A549 treated with Mapracorat at 1 μM for 4 hours (cell line): ENCODE results near the gene SLC6A13. TPM values are rescaled to one million over a fixed set of nuclear protein-coding genes. Genes with fewer than 3 reads are reported as not detected.

ENCODE experiments used
- total RNA-seq: library from RNA; stranded (reverse); fragments of 200-300 nt; extraction: Qiagen RNA extraction; gene quantifications from 5 replicates; pipeline ENCODE4 v1.2.3, GENCODE V29; 2022

The SLC6A13 gene
- 0.17 to 0.36 TPM (median 0.28 TPM) in 5 replicates for total RNA-seq

DNA sequence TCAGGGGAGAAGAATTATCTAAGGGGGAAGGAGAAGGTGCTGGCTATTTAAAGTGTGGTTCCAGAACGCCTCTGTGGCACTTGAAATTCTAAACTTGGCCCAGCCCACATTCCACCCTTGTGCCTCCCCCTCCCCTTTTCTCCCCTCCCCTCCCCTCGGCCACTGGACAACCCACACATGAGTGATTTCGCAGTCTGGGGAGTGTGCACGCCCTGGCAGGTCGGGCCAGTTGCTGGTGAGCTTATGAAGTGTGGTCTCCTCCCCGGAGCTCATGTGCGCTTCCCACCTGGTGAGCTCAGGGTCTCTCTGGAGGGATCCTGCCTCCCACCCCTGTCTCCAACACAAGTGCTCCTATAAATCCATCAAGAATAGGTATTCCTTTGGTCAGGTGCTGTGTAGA, at the start of gene SLC6A13:
SLC6A13 (minus strand) TSS at position 20 of the 400 bp plus-strand sequence. CDS start 2,784 bp downstream, outside the sequence.

DNA sequence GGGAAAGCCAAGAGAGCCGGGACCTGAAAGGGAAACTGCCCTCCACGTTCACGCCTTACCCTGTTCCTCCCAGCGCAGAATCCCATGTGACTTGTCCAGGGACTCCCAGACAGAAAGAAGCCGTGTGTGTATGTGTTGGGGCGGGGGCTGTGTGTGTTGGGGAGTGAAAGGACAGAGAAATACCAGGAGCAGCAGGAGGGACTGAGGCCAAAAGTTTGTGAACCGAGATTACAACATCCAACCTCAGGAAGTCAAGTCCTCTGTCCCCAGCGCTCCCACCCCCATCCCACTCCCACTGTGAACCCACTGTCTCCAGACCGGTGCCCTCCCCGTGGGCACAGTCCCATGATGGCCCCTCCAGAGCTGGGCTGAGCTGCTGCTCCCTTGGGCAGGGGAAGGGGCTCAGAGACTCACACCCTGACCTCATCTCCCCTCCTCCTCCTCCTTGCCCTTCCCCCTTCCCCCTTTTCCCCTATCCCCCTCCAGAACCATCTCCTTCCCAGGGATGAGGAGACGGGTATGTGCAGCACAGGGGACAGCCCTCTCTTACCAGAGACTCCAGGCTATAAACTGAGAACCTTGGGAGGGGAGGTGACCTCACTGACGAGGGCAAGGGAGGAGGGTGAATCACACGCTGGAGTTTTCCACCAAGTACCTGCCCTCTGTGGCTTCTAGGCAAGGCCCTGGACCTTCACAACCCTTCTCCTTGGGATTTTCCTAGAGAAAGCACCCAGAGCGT, 48.5 kb downstream of the SLC6A13 start, which contains the start of gene SLC6A12:
SLC6A12 (minus strand) TSS at position 155 of the 739 bp plus-strand sequence. CDS start 4,171 bp downstream, outside the sequence.

Other genes with a start within 250 kb of the SLC6A13 start
- 0.02 TPM in 1 of 5 replicates, not detected in the others for gene IQSEC3, start 196.1 kb downstream of the SLC6A13 start, total RNA-seq
- gene SLC6A12, start 48.7 kb downstream of the SLC6A13 start, total RNA-seq = 0.97 to 1.3 TPM (median 1.1 TPM) in 5 replicates
- 16.5 to 24.3 TPM (median 22.2 TPM) in 5 replicates for gene KDM5A, start 126.5 kb upstream of the SLC6A13 start, total RNA-seq
- 9.6 to 15.1 TPM (median 11.5 TPM) in 5 replicates for gene CCDC77, start 138.8 kb upstream of the SLC6A13 start, total RNA-seq
- 0.35 to 1.1 TPM (median 0.68 TPM) in 5 replicates for gene B4GALNT3, start 197.1 kb upstream of the SLC6A13 start, total RNA-seq